ENCODE data around the gene KCNQ5.

KCNQ5 gene

GRCh38 chr6:73076211-73076954 lies 454.5 kb downstream of the KCNQ5 start:
- Histone ChIP-seq H3K4me3 (no peak overlapping the region), H3K27ac (no peak overlapping the region), H3K27me3 (no peaks in the 10 kb centered on the region), H3K9me3 (no peaks in the 10 kb centered on the region), H3K4me2 (peak overlapping the region; percentile 39; the same call in 1 of the 2 replicates), H3K36me3 (peaks cover 15% of the 10 kb centered on the region; the same call in 1 of the 2 replicates), H3K9ac (no peak overlapping the region), H4K20me1 (no peaks in the 10 kb centered on the region), H3K4me1 (peaks cover 14% of the 10 kb centered on the region)
- TF ChIP-seq Cebpa-rat (IDR thresholded peaks at IDR 0.05), result no peak

GRCh38 chr6:73078333-73078862 lies 456.5 kb downstream of the KCNQ5 start:
- H3K4me1 ChIP-seq, result peaks cover 14% of the 10 kb centered on the region
- no peak overlapping the region for H3K27ac ChIP-seq
- H3K4me3 ChIP-seq, result no peak overlapping the region
- no peaks in the 10 kb centered on the region for H3K27me3 ChIP-seq
- no peak for TF ChIP-seq Cebpa-rat (IDR thresholded peaks at IDR 0.05)
- H3K9ac ChIP-seq, result no peak overlapping the region
- no peak overlapping the region for H3K4me2 ChIP-seq
- H4K20me1 ChIP-seq, result no peaks in the 10 kb centered on the region
- peaks cover 27% of the 10 kb centered on the region for H3K36me3 ChIP-seq
- H3K9me3 ChIP-seq, result no peaks in the 10 kb centered on the region

- H3K27ac ChIP-seq, result no peak overlapping the region
- no peak overlapping the region for H3K4me2 ChIP-seq
- H3K36me3 ChIP-seq, result peaks cover 31% of the 10 kb centered on the region
- H3K4me3 ChIP-seq, result no peak overlapping the region
- no peak overlapping the region for H3K9ac ChIP-seq
- H3K9me3 ChIP-seq, result no peaks in the 10 kb centered on the region
- H4K20me1 ChIP-seq, result no peaks in the 10 kb centered on the region
- H3K4me1 ChIP-seq, result peaks cover 14% of the 10 kb centered on the region
- TF ChIP-seq Cebpa-rat (IDR thresholded peaks at IDR 0.05), result no peak
- H3K27me3 ChIP-seq, result no peaks in the 10 kb centered on the region
Observed at GRCh38 chr6:73078908-73079610, 457.2 kb downstream of the KCNQ5 start.

GRCh38 chr6:73079611-73079955 lies 457.7 kb downstream of the KCNQ5 start:
- Histone ChIP-seq H3K4me2 (no peak overlapping the region), H4K20me1 (no peaks in the 10 kb centered on the region), H3K27ac (no peak overlapping the region), H3K9me3 (no peaks in the 10 kb centered on the region), H3K36me3 (peaks cover 35% of the 10 kb centered on the region), H3K9ac (no peak overlapping the region), H3K4me1 (peaks cover 18% of the 10 kb centered on the region), H3K27me3 (no peaks in the 10 kb centered on the region), H3K4me3 (no peak overlapping the region)
- no peak for TF ChIP-seq Cebpa-rat (IDR thresholded peaks at IDR 0.05)

DNA sequence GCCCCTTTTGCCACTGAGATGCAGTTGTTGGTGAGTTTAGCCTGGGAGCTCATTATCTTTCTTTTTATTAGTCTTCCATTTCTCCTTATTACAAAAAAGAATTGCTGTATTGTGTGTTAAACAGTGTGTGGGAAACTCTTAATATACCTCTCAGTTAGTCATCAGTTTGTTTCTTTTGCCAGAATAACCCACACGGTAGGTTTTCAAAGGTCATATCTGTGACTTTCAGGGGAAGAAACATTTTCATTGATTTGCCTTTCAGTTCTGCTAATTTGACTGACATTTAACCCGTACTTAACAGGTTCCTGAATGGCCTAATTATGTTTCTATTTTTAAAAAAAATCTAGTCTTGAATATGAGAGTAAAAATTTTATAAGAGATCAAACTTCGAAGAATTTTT lies 458.1 kb downstream of the KCNQ5 start:
- Histone ChIP-seq H3K4me2 (no peak overlapping the region), H3K27me3 (no peaks in the 10 kb centered on the region), H3K4me1 (peaks cover 22% of the 10 kb centered on the region), H3K4me3 (no peak overlapping the region), H3K9me3 (no peaks in the 10 kb centered on the region), H3K36me3 (peaks cover 35% of the 10 kb centered on the region), H3K9ac (no peak overlapping the region), H3K27ac (no peak overlapping the region), H4K20me1 (no peaks in the 10 kb centered on the region)
- no peak for TF ChIP-seq Cebpa-rat (IDR thresholded peaks at IDR 0.05)

GRCh38 chr6:73081955-73082354 lies 460.1 kb downstream of the KCNQ5 start:
- H3K27ac ChIP-seq, result no peak overlapping the region
- TF ChIP-seq Cebpa-rat (IDR thresholded peaks at IDR 0.05), result no peak
- H4K20me1 ChIP-seq, result no peaks in the 10 kb centered on the region
- no peak overlapping the region for H3K4me3 ChIP-seq
- H3K9ac ChIP-seq, result no peak overlapping the region
- H3K27me3 ChIP-seq, result no peaks in the 10 kb centered on the region
- H3K4me2 ChIP-seq, result no peak overlapping the region
- H3K9me3 ChIP-seq, result no peaks in the 10 kb centered on the region
- peaks cover 42% of the 10 kb centered on the region for H3K36me3 ChIP-seq
- peaks cover 18% of the 10 kb centered on the region for H3K4me1 ChIP-seq

DNA sequence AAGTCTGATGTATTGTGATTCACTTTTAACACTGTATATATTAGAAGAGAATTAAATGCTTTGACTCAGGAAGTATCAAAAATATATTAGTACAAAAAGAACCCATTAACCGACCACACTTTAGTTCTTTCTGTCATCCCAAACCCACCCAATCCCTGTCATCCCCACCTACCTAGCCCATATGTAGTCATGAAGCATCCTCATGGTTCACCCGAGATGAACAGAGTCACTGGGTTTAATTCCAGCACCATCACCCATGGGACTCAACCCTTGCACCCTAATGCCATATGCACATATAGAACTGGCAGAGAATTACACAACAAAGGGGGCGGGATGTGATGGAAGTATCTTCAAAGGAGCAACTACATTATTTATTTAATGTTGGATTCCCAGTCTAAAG lies 462.0 kb downstream of the KCNQ5 start:
- Histone ChIP-seq H4K20me1 (no peaks in the 10 kb centered on the region), H3K27ac (no peak overlapping the region), H3K27me3 (no peaks in the 10 kb centered on the region), H3K4me3 (no peak overlapping the region), H3K4me2 (no peak overlapping the region), H3K9me3 (no peaks in the 10 kb centered on the region), H3K9ac (no peak overlapping the region), H3K36me3 (peaks cover 35% of the 10 kb centered on the region), H3K4me1 (peaks cover 18% of the 10 kb centered on the region)
- no peak for TF ChIP-seq Cebpa-rat (IDR thresholded peaks at IDR 0.05)

GRCh38 chr6:73085443-73085871 lies 463.6 kb downstream of the KCNQ5 start:
- Histone ChIP-seq H3K4me1 (peaks cover 18% of the 10 kb centered on the region), H3K36me3 (peaks cover 36% of the 10 kb centered on the region), H3K9me3 (0 out of 2 replicates have a peak, but pooled peaks cover 4% of the 10 kb centered on the region), H3K9ac (no peak overlapping the region), H3K27me3 (no peaks in the 10 kb centered on the region), H3K27ac (0 out of 2 replicates have a peak overlapping the region, but pooled peaks have one; percentile 13), H3K4me2 (peak overlapping the region; percentile 49), H4K20me1 (no peaks in the 10 kb centered on the region), H3K4me3 (no peak overlapping the region)
- TF ChIP-seq Cebpa-rat (IDR thresholded peaks at IDR 0.05), result no peak

- no peak for TF ChIP-seq Cebpa-rat (IDR thresholded peaks at IDR 0.05)
- no peaks in the 10 kb centered on the region for H4K20me1 ChIP-seq
- H3K4me1 ChIP-seq, result peaks cover 18% of the 10 kb centered on the region
Observed at GRCh38 chr6:73086726-73087125, 464.9 kb downstream of the KCNQ5 start.

More at GRCh38 chr6:73086726-73087125, 464.9 kb downstream of the KCNQ5 start:
- Histone ChIP-seq H3K27me3 (no peaks in the 10 kb centered on the region), H3K36me3 (peaks cover 38% of the 10 kb centered on the region), H3K4me3 (no peak overlapping the region), H3K4me2 (no peak overlapping the region), H3K9me3 (peaks cover 10% of the 10 kb centered on the region; the same call in 1 of the 2 replicates), H3K9ac (no peak overlapping the region), H3K27ac (no peak overlapping the region)
